GM19023 (cell line): ENCODE results near the gene TULP4.

Experiments used
- ATAC-seq: cut with Tn5 transposase; IDR thresholded peaks from one replicate; pipeline ENCODE4 v1.9.1; 2021; ENCODE audit warnings: mild to moderate bottlenecking, moderate library complexity; ENCODE audit not compliant: unreplicated experiment

Gene TULP4

DNA sequence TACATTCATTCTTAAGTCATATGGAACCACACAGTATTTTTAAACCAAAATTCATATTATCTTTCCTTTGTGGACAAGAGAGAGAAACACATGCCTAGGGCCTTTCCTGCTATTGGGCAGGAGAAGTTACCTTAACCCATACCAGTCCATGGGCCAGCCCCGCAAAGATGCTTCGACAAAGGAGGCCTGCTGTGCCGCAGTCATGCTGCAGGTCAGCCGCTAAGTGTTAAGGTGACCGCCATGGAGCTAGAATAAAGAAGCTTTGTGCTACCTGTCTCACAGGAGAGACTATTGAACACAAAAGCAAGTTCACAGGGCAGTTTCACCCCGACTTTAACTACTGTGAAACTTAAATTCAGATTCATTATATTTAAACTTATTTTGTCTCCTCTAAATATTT is 185.4 kb downstream of the TULP4 start:
- no peak for ATAC-seq

DNA sequence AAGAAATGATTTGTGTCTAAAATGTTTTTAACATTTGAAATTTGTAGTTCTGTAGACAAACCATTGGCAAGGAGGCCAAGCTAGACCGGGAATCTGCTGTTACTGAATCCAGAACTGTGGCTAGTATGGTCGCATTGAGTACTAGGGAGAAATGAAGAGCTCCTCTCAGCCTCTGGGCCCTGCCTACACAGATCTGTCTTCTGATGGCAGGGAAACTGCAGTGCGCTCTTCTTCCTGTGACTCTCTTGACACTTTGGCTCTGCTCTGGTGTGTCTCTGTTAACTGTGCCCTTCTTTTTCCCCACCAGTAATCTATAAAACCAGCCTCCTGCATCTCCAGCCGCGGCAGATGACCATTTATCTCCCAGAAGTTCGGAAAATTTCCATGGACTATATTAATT is 186.1 kb downstream of the TULP4 start:
- no peak for ATAC-seq

DNA sequence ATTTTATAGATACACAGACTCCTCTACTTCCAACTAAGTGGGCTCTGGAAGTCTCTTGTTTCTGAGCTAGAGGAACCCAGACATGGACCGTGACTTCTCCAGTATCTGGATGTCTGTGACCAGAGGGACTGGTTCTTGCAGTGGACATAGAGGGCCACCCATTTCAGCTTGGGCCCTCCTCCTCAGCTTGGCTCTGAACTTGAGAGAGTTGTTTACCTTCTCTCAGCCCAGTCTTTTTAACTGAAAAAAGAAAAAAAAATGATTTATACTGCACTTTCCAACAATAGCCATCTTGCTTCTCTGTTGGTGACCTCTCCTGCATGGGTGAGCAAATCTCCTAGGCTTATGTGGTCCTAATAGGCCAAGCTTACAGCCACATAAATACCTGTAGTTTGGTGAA is 187.3 kb downstream of the TULP4 start:
- ATAC-seq, result no peak

DNA sequence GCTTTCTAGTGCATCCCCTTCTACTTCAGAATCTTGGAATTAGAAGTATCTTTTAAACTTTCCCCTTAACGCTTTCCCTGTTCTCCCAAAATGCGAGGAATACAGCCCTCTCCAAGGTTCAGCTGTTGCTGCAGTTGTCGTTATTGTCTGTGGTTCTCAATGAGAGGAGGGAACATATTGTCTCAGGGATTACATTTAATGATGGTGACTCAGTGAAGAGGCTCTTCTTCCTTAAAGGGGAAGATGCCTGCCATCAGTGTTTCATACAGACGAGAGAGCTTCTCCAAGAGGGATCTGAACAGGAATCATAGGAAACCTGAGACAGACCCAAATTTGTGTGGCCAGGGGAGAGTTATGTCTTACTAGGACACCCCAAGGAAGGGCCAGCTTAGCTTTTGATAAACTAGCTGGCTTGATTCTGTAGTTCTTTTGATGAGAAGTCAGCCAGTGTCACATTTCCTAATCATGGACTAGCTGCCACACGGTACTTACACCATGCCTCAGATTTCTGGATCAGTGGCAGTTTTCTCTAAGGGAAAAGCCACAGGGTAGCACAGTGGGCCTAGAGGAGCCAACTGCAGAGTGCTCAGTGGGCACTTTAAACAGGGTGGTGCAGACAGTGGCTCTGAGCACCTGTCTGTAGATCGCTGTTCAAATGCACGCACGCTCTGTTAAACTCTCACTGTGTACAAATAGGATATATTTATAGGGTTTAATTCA is 187.9 kb downstream of the TULP4 start:
- ATAC-seq, result no peak

DNA sequence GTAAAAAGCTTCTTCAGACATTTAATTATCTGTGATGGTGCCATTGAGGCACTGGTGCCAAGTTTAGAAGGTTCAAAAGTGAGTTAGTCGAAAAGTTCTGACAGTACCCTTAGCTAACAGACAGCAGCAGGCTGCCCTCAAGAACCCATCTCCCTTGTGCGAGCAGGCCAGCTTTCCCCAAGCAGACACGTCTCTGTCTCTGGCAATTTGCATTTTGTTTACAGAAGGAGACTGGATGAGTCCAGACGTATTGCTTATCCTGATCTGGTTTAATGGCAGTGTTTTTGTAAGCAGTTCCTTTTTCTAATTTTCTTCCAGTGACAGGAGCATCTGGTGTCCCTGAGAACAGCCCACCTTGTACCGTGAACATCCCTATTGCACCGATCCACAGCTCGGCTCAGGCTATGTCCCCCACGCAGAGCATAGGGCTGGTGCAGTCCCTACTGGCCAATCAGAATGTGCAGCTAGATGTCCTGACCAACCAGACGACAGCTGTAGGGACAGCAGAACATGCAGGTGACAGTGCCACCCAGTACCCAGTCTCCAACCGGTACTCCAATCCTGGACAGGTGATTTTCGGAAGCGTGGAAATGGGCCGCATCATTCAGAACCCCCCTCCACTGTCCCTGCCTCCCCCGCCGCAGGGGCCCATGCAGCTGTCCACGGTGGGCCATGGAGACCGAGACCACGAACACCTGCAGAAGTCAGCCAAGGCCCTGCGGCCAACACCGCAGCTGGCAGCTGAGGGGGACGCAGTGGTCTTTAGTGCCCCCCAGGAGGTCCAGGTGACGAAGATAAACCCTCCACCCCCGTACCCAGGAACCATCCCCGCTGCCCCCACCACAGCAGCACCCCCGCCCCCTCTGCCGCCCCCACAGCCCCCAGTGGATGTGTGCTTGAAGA is 189.3 kb downstream of the TULP4 start:
- ATAC-seq, result no peak

DNA sequence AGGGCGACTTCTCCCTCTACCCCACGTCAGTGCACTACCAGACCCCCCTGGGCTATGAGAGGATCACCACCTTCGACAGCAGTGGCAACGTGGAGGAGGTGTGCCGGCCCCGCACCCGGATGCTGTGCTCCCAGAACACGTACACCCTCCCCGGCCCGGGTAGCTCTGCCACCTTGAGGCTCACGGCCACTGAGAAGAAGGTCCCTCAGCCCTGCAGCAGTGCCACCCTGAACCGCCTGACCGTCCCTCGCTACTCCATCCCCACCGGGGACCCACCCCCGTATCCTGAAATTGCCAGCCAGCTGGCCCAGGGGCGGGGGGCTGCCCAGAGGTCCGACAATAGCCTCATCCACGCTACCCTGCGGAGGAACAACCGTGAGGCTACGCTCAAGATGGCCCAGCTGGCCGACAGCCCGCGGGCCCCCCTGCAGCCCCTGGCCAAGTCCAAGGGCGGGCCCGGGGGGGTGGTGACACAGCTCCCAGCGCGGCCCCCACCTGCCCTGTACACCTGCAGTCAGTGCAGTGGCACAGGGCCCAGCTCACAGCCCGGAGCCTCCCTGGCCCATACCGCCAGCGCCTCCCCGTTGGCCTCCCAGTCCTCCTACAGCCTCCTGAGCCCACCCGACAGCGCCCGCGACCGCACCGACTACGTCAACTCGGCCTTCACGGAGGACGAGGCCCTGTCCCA is 190.1 kb downstream of the TULP4 start:
- ATAC-seq, result no peak

DNA sequence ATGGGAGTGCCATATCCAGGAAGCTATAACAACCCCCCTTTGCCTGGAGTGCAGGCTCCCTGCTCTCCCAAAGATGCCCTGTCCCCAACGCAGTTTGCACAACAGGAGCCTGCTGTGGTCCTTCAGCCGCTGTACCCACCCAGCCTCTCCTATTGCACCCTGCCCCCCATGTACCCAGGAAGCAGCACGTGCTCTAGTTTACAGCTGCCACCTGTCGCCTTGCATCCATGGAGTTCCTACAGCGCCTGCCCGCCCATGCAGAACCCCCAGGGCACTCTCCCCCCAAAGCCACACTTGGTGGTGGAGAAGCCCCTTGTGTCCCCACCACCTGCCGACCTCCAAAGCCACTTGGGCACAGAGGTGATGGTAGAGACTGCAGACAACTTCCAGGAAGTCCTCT is 191.0 kb downstream of the TULP4 start:
- no peak for ATAC-seq

DNA sequence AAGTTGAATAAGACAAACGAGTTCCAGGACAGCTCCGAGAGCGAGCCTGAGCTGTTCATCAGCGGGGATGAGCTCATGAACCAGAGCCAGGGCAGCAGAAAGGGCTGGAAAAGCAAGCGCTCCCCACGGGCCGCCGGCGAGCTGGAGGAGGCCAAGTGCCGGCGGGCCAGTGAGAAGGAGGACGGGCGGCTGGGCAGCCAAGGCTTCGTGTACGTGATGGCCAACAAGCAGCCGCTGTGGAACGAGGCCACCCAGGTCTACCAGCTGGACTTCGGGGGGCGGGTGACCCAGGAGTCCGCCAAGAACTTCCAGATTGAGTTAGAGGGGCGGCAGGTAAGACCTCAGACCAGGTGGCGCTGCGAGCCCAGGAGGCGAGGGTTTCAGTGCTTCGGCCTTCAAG is 191.6 kb downstream of the TULP4 start:
- ATAC-seq, result no peak

DNA sequence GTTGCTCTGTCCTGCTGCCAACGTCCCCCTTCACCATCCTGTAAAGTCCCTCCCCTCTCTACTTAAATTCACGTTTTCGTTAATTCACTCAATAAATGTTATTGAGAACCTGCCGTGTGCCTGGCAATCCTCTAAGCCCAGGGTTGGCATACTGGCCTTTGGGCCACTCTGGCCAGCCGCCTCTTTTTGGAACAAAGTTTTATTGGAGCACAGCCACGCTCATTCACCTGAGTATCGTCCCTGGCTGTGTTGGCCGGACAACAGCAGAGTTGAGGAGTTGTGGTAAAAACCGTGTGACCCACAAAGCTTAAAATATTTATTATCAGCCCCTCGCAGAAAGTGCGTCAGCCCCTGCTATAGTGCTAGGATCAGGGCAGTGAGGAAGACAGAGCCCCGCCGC is 192.9 kb downstream of the TULP4 start:
- no peak for ATAC-seq

DNA sequence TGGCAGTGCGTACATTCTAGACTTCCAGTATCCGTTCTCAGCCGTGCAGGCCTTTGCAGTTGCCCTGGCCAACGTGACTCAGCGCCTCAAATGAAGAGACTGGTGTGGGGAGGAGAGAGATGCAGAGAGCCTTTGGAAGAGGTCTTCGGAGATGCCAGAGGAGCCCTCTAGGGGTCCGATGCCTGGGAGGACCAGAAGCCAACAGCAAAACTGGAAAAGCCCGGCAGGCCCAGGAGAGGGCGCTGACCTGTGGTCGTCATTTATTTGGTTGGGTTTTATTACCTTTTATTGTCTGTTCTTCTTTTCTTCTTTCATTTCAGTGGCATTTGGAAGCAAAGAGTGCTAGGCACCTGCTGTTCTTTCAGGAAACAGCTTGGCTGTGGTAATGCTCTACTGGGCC is 194.3 kb downstream of the TULP4 start:
- no peak for ATAC-seq

DNA sequence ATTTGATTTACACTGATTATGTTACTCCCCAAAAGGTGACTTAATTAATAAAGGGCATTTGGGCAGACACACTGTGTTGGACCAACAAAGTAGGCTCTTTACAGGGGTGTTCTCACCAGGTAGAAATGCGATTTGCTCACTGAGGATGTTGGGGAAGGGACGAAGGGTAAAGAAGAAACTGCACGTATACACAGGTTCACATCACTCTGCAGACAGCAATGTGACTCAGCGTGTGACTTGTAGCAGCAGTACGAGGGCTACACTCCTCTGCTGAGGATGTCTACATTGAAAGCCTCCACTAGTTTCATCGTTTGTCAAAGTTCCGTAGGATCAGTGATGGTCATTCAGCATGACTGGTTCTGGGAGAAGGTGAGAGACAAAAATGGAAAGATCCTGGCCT is 194.9 kb downstream of the TULP4 start:
- ATAC-seq, result no peak

DNA sequence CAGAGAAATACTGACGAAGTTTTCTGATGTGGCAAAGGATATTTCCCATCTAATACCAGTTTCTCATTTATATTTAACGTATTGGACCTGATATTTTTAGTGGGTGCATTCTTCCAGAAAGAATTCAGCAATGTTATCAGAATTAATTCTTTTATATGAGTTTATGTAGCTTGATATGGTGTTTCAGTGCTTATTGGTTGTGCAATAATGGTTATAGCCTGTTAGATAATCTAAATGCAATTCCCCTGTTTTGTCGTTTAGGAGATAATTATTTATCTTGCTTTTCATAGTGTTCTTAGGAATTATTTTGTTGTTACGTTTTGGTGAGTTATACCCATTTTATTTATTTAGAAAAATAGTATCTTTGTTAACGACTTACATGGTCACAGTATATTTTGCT is 196.2 kb downstream of the TULP4 start:
- no peak for ATAC-seq

DNA sequence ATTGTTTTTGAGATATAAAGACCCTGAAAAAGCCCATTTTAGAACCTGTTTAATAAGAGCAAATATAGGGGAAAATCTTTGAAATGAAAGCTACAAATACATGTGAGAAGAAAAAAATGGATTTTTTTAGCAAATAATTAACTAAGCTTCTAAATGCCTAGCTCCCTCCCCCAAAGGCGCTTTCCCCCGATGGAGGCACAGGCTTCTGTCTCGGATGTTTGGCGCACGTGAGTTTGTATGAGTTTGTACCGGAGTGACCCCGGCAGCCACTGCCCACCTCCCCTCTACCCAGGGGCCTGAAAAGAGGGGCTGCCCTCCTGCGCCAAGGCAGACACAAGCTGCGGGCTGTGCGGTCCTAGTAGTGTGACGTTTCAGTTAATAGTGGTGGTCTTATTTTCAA is 197.2 kb downstream of the TULP4 start:
- no peak for ATAC-seq

DNA sequence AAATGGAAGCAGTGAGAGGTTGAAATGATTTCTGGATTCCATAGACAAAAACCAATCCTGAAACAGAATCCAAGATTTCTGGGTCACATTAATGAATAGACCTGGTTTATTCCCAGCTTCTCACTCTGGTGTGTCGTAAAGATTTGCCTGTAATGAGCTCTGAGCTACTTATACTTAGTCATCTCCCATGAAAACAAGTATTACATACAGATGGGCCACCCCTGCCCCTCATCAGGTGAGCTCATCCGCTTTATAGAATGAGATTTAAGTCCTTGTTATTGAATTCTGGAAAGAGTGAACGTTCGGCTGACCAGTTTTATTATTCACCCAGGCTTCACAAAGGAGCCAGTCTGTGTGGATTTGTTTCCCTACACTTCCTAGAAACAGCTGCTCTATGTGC is 200.5 kb downstream of the TULP4 start:
- no peak for ATAC-seq

DNA sequence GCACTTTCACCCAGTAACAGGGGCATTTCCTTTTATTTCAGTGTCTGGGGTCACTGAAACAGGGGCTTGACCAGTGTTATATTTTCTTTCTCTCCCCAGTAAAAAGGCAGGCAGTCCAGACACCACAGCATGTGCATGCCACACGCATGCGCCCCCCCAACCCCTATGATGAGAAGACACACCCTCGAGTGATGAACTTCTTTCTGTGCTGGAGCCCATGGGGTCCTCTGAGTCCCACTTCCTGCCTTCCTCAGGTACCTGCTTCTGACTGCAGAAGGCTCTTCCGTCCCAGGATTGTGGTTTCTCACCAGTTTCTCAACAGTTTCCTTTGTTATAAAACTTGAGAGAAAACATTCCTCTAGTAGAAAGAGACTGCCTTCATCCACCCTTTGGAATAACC is 201.9 kb downstream of the TULP4 start:
- no peak for ATAC-seq

DNA sequence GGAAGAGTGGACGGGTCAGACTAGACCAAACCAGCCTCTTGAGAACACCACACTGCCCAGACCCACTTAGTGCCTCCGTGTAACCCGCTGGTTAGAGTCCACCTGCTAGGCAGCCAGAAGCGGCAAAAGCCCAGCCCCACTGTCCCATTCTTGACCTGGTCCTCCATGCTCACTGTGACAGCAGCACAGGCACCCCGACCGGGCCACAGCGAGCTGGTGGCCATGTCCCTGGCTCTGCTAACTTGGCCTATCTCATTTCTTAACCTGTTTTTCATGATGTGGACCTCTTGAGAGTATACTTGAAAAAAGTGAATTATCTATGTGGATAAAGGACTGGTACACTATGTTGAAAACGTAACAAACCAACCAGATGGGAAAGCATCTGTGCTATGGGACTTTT is 202.7 kb downstream of the TULP4 start:
- no peak for ATAC-seq

DNA sequence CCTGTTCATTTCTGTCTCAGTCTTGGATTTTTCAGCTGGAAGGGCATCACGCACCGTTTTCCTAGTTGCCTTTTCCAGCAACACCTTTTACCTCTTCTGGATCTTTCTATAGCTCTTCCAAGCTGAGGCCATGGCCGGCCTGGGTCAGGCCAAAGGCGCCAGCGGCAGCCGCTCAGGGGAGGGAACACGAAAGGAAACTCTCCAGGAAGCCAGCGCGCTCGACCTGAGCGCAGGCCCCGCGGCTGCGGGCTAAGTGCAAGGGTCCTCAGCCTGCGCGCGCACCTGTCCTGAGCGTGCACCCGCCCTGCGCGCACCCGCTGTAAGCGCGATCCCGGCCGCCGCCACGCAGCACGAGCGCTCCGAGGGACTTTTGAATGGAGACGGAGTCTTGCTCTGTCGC is 203.8 kb downstream of the TULP4 start:
- ATAC-seq, result no peak

DNA sequence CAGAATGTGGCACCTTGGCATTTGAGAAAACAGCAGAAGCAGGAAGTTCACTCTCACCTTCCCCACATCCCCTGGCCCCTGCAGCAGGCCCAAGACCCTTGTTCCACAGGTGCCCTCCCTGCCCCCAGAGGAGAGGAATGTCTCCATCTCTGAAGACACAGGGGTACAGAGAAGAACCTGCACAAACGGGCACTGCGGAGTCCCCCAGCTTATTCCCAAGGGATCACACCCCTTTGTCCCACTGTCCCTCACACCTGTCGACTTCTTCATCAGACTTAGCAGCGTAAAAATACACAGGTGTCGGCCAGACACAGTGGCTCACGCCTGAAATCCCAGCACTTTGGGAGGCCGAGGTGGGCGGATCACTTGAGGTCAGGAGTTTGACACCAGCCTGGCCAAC is 204.8 kb downstream of the TULP4 start:
- ATAC-seq, result no peak

DNA sequence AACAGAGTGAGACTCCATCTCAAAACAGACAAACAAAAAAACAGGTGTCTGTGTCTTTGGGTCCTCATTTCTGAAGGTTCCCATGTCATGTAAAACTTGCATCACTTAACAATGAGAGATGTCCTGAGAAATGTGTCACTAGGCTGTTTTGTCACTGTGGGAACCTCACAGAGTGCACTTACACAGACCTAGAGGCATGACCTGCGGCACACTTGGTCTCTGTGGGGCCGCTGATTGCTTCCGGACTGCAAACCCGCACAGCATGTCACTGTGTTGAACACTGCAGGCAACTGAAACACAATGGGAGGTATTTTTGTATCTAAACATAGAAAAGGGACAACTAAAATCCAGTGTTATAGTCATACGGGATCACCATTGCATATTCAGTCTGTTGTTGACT is 205.3 kb downstream of the TULP4 start:
- ATAC-seq, result peak; percentile 53

DNA sequence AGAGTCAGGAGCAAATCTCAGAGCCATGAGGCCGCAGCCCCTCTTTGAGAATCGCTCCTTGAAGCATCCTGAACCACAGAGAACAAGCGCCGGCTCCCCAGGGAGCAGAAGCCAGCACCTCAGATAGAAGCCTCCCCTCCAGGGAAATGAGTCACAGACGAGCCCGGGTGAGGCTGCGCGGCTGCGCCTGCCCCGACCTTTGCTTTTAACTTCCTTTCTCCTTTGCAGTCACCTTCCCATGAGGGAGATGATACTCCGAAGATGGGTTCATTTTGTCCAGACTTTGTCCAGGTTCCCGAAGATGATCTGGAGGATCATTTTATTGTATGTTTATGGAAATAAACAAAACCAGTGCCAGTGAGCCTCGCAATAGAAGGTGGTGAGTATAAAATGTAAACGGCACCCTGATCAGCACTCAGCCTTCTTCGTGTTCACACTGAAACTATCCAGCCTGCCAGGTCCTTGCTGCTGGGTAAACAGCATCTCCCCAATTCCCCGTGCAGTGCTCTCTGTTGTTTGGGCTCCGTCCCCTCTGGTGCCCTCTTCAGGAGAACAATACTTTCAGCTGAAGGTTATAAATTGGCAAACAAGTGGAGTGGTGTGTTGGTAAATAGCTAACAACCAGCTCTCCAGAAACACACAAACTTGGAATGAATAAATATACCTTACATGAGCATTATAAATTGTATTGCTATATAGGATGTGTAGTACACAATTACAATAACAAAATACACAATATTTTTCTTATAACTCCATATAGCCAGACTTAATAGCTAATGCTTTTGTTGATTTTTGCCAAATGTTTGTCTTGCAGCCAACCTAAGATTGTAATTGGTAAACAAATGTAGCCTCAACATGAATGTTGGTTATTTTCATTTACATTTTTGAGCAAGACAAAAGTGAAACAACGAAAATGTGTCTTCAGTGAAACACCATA is 206.2 kb downstream of the TULP4 start:
- ATAC-seq, result peak; percentile 68

DNA sequence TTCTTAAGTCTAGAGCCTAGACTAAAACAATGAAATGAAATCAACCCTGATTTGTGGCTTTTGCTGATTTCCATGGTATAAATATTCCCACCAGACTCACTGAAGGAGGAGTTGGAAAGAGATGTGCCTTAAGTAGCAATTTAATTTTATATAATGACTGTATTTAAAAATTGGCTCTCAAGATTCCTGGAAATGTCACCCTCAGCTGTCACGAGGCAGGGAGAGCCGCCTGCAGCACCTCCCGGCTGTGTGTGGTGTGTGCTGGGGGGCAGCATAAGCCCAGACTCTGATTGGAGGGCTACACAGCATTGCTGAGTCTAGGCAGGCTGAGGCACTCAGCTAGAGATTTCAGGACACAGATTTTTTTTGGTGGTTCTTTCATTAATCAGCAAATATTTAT is 207.0 kb downstream of the TULP4 start:
- ATAC-seq, result no peak
